GM12878 (cell line): ENCODE results near the gene PRKN. TPM values are rescaled to one million over a fixed set of nuclear protein-coding genes. Genes with fewer than 3 reads are reported as not detected.

Source experiments
- ATAC-seq: fragments of 200-7000 bp; cut with Tn5 transposase; 3 replicates; pipeline ENCODE4 v1.9.1; 2020; ENCODE audit warnings: mild to moderate bottlenecking, moderate library complexity
- BruUV-seq: library from RNA; stranded (reverse); fragments of 400-500 nt; replicated peaks from 2 replicates; lab custom pipeline; 2021; lab: Mats Ljungman, UMichigan
- CTCF ChIA-PET: fragments of 300-600 bp; sonication (Branson Sonifier 250); formaldehyde crosslinking; extraction: SDS; loops from one replicate; lab custom pipeline; 2021; ENCODE audit warnings: inconsistent platforms; lab: Yijun Ruan, JAX
- POLR2A ChIA-PET: fragments of 350-600 bp; formaldehyde crosslinking; extraction: SDS; loops from one replicate; lab custom pipeline; 2021; ENCODE audit warnings: inconsistent platforms; lab: Charles Lee
- RAD21 ChIA-PET: fragments of 300-600 bp; sonication (Branson Sonifier 250); formaldehyde crosslinking; loops from one replicate; lab custom pipeline; 2023; ENCODE audit warnings: antibody characterized with exemption; ENCODE audit not compliant: unreplicated experiment; lab: Charles Lee
- SMC1A ChIA-PET: fragments of 300-600 bp; sonication (Branson Sonifier 250); formaldehyde crosslinking; loops from one replicate; lab custom pipeline; 2023; ENCODE audit not compliant: unreplicated experiment, uncharacterized antibody; lab: Charles Lee
- DNase-seq: peaks from one replicate; pipeline ENCODE4 v3.0.0-alpha.2; 2011; ENCODE audit warnings: low read depth, low spot score
- FAIRE-seq: peaks from 3 replicates; lab custom pipeline; 2011; peaks lifted over from hg19 to GRCh38; lab: Jason Lieb, UNC
- H2AFZ ChIP-seq: 2 replicates; pipeline ENCODE4 v1.6.0; 2011; ENCODE audit warnings: low read depth, low read length, control low read depth; ENCODE audit not compliant: control insufficient read depth
- H3K27ac ChIP-seq: 2 replicates; pipeline ENCODE4 v1.5.1; 2011; ENCODE audit warnings: control low read depth; ENCODE audit not compliant: control insufficient read depth, insufficient read depth
- H3K27me3 ChIP-seq, 2 experiments: replicated peaks in 1 of 2; 2 replicates each; pipeline versions ENCODE4 v1.6.0 to v1.6.1; 2011; ENCODE audit warnings: low read length in 1 of 2; ENCODE audit not compliant: control insufficient read depth in 2 of 2, insufficient read depth in 2 of 2
- H3K36me3 ChIP-seq, 2 experiments: 2 replicates each; pipeline ENCODE4 v1.5.1; 2011; ENCODE audit warnings: low read length in 1 of 2; ENCODE audit not compliant: control insufficient read depth in 2 of 2, insufficient read depth in 2 of 2
- H3K4me1 ChIP-seq: 2 replicates; pipeline ENCODE4 v1.6.1; 2011; ENCODE audit warnings: mild to moderate bottlenecking, low read length, moderate library complexity, mixed read lengths; ENCODE audit not compliant: control insufficient read depth, insufficient read depth
- H3K4me2 ChIP-seq: 2 replicates; pipeline ENCODE4 v1.6.0; 2011; ENCODE audit warnings: control low read depth; ENCODE audit not compliant: control insufficient read depth, insufficient read depth
- H3K4me3 ChIP-seq: fragments of 200-600 bp; sonication (generic); 2 replicates; pipeline ENCODE4 v1.5.1; 2016
- H3K79me2 ChIP-seq: 2 replicates; pipeline ENCODE4 v1.6.0; 2011; ENCODE audit warnings: low read length; ENCODE audit not compliant: control insufficient read depth, insufficient read depth
- H3K9ac ChIP-seq: 2 replicates; pipeline ENCODE4 v1.8.0; 2011; ENCODE audit warnings: low read length, control low read depth, mixed read lengths; ENCODE audit not compliant: control insufficient read depth, insufficient read depth
- H3K9me3 ChIP-seq: replicated peaks from 3 replicates; pipeline ENCODE4 v1.5.1; 2011; ENCODE audit warnings: mild to moderate bottlenecking, low read length; ENCODE audit not compliant: control insufficient read depth, insufficient read depth
- H4K20me1 ChIP-seq: 2 replicates; pipeline ENCODE4 v1.6.0; 2011; ENCODE audit not compliant: control insufficient read depth, insufficient read depth
- ASH2L ChIP-seq: fragments of 300-600, 200-600 bp; sonication (generic); IDR thresholded peaks from 2 replicates; pipeline ENCODE4 v1.6.1; 2017; ENCODE audit warnings: low read depth, mild to moderate bottlenecking, borderline replicate concordance
- BCL11A ChIP-seq: IDR thresholded peaks from 2 replicates; pipeline ENCODE4 v1.6.1; 2011; ENCODE audit warnings: low read depth, low read length
- MTA2 ChIP-seq: fragments of 450-650 bp; IDR thresholded peaks from 2 replicates; pipeline ENCODE4 v1.6.1; 2016; ENCODE audit warnings: low read depth, mild to moderate bottlenecking, moderate library complexity
- SPI1 ChIP-seq: IDR thresholded peaks from 2 replicates; pipeline ENCODE4 v1.6.1; 2011; ENCODE audit warnings: low read depth, mild to moderate bottlenecking, low read length, moderate library complexity, borderline replicate concordance; ENCODE audit not compliant: insufficient read depth
- TARDBP ChIP-seq: IDR thresholded peaks from 2 replicates; pipeline ENCODE4 v1.6.1; 2016; ENCODE audit warnings: borderline replicate concordance
- TBL1XR1 ChIP-seq: IDR thresholded peaks from 2 replicates; pipeline ENCODE4 v1.6.1; 2012; ENCODE audit warnings: low read depth, low read length, improper control_type of control experiment
- WGBS: methylation state at CpG from one replicate; pipeline ENCODE4 v1.1.6; 2016; ENCODE audit warnings: low lambda C conversion rate; ENCODE audit not compliant: insufficient replicate concordance, insufficient coverage; ENCODE audit errors: missing lambda C conversion rate; 5-methylcytosine and 5-hydroxymethylcytosine counted together
- in situ Hi-C: fragments of 300-500 bp; cut with MboI; formaldehyde crosslinking; loops from 9 replicates; pipeline ENCODE4 v1.14.3; 2018; ENCODE audit warnings: mixed read lengths
- intact Hi-C: fragments of 100-400 bp; cut with micrococcal nuclease; formaldehyde crosslinking; loops from one replicate; pipeline ENCODE4 v1.14.2; 2022; ENCODE audit not compliant: unreplicated experiment
- polyA plus RNA-seq, 11 experiments: library from polyadenylated mRNA; depleted of rRNA in 4 of 11; unstranded in 6 of 11; stranded (reverse) in 5 of 11; fragments of >200 nt; fragmentation: Nextera tagmentation in 4 of 11; fragmentation: Illumina TruSeq in 1 of 11; extraction: Ambion mirVana in 4 of 11; extraction: Trizol in 1 of 11; gene quantifications; 1 replicate in 1 of 11; 2 replicates in 10 of 11; pipeline versions ENCODE4 v1.2.1 to v1.2.3, GENCODE V29; 2011 to 2016; ENCODE audit warnings: inconsistent platforms in 2 of 11, missing spikeins in 2 of 11, low read depth in 1 of 11
- total RNA-seq, 4 experiments: library from RNA; depleted of rRNA in 3 of 4; stranded (reverse); fragments of >200 nt in 3 of 4; fragmentation: Illumina TruSeq in 1 of 4; extraction: Trizol in 1 of 4; gene quantifications; 2 replicates each; pipeline versions ENCODE4 v1.2.1 to v1.2.3, GENCODE V29; 2013 to 2021
- TF ChIP-seq, protein P1 (sequence below): fragments of 450-650 bp; formaldehyde crosslinking; IDR thresholded peaks from 2 replicates; pipeline ENCODE4 v1.4.0; 2020; ENCODE audit warnings: mild to moderate bottlenecking, moderate library complexity
- TF ChIP-seq, protein P2 (sequence below): IDR thresholded peaks from 2 replicates; pipeline ENCODE4 v1.6.1; 2011; ENCODE audit warnings: low read depth, mild to moderate bottlenecking, low read length, moderate library complexity, borderline replicate concordance; ENCODE audit errors: extremely low read depth
- TF ChIP-seq, protein P3 (sequence below): IDR thresholded peaks from 2 replicates; pipeline ENCODE4 v1.6.1; 2012; ENCODE audit warnings: low read depth, low read length, improper control_type of control experiment
- TF ChIP-seq, protein P4 (sequence below): fragments of 450-650 bp; IDR thresholded peaks from 2 replicates; pipeline ENCODE4 v1.6.1; 2016; ENCODE audit warnings: mild to moderate bottlenecking, moderate library complexity, borderline replicate concordance
- TF ChIP-seq, protein P5 (sequence below): fragments of 450-650 bp; IDR thresholded peaks from 2 replicates; pipeline ENCODE4 v1.6.1; 2017; ENCODE audit warnings: mild to moderate bottlenecking, moderate library complexity

PRKN gene
- total and polyA plus RNA-seq, 10 of the 15 experiments (the other 5 are each of a cell fraction or from before 2014, with no cell fraction given) = 0.06 to 0.09 TPM; not detected in 8

DNA sequence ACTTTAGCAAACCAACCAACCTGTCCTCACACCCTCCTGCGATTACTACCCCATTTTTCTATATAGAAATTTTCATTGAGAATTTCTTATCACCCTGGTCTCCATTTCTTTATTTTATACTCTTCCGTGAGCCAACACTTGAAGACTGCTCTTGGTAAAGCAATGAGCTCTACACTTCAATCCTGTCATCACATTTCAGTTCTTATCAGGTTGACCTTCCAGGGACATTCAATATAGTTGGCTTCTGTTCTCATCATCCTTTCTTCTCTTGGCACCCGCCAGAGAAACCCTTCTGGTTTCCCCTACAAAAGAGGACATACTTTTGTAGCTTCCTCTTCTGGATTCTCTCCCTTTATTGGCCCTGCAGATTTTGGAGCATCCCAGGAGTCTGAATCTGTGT lies 279.3 kb downstream of the PRKN start:
- no peak for FAIRE-seq
- no peaks in the 10 kb centered on the region for H3K36me3 ChIP-seq
- ChIA-PET CTCF (no interaction called here), RAD21 (no interaction called here), SMC1A (no interaction called here), POLR2A (no interaction called here)
- in situ Hi-C loops (no loop called here), intact Hi-C loops (no loop called here)
- WGBS = 10% methylated on average over 3 of the region's 3 CpGs
- H2AFZ ChIP-seq = no peak overlapping the region
- BruUV-seq = no TSS peak
- no peak overlapping the region for H3K27ac ChIP-seq
- no peaks in the 10 kb centered on the region for H4K20me1 ChIP-seq
- DNase-seq = no peak
- no peak overlapping the region for H3K4me3 ChIP-seq
- H3K4me2 ChIP-seq = no peak overlapping the region
- H3K27me3 ChIP-seq = no peaks in the 10 kb centered on the region
- H3K79me2 ChIP-seq = no peaks in the 10 kb centered on the region
- H3K9ac ChIP-seq = no peak overlapping the region
- no peaks in the 10 kb centered on the region for H3K9me3 ChIP-seq
- H3K4me1 ChIP-seq = no peaks in the 10 kb centered on the region
- ATAC-seq = no peak
- TF ChIP-seq, protein P1, sequence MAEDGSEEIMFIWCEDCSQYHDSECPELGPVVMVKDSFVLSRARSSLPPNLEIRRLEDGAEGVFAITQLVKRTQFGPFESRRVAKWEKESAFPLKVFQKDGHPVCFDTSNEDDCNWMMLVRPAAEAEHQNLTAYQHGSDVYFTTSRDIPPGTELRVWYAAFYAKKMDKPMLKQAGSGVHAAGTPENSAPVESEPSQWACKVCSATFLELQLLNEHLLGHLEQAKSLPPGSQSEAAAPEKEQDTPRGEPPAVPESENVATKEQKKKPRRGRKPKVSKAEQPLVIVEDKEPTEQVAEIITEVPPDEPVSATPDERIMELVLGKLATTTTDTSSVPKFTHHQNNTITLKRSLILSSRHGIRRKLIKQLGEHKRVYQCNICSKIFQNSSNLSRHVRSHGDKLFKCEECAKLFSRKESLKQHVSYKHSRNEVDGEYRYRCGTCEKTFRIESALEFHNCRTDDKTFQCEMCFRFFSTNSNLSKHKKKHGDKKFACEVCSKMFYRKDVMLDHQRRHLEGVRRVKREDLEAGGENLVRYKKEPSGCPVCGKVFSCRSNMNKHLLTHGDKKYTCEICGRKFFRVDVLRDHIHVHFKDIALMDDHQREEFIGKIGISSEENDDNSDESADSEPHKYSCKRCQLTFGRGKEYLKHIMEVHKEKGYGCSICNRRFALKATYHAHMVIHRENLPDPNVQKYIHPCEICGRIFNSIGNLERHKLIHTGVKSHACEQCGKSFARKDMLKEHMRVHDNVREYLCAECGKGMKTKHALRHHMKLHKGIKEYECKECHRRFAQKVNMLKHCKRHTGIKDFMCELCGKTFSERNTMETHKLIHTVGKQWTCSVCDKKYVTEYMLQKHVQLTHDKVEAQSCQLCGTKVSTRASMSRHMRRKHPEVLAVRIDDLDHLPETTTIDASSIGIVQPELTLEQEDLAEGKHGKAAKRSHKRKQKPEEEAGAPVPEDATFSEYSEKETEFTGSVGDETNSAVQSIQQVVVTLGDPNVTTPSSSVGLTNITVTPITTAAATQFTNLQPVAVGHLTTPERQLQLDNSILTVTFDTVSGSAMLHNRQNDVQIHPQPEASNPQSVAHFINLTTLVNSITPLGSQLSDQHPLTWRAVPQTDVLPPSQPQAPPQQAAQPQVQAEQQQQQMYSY = no peak
- TF ChIP-seq, protein P2, sequence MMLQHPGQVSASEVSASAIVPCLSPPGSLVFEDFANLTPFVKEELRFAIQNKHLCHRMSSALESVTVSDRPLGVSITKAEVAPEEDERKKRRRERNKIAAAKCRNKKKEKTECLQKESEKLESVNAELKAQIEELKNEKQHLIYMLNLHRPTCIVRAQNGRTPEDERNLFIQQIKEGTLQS = no peak
- TF ChIP-seq MTA2 (no peak), BCL11A (no peak), TARDBP (no peak), TBL1XR1 (no peak), SPI1 (no peak), ASH2L (no peak)
- TF ChIP-seq, protein P3, sequence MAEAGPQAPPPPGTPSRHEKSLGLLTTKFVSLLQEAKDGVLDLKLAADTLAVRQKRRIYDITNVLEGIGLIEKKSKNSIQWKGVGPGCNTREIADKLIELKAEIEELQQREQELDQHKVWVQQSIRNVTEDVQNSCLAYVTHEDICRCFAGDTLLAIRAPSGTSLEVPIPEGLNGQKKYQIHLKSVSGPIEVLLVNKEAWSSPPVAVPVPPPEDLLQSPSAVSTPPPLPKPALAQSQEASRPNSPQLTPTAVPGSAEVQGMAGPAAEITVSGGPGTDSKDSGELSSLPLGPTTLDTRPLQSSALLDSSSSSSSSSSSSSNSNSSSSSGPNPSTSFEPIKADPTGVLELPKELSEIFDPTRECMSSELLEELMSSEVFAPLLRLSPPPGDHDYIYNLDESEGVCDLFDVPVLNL = no peak
- TF ChIP-seq, protein P4, sequence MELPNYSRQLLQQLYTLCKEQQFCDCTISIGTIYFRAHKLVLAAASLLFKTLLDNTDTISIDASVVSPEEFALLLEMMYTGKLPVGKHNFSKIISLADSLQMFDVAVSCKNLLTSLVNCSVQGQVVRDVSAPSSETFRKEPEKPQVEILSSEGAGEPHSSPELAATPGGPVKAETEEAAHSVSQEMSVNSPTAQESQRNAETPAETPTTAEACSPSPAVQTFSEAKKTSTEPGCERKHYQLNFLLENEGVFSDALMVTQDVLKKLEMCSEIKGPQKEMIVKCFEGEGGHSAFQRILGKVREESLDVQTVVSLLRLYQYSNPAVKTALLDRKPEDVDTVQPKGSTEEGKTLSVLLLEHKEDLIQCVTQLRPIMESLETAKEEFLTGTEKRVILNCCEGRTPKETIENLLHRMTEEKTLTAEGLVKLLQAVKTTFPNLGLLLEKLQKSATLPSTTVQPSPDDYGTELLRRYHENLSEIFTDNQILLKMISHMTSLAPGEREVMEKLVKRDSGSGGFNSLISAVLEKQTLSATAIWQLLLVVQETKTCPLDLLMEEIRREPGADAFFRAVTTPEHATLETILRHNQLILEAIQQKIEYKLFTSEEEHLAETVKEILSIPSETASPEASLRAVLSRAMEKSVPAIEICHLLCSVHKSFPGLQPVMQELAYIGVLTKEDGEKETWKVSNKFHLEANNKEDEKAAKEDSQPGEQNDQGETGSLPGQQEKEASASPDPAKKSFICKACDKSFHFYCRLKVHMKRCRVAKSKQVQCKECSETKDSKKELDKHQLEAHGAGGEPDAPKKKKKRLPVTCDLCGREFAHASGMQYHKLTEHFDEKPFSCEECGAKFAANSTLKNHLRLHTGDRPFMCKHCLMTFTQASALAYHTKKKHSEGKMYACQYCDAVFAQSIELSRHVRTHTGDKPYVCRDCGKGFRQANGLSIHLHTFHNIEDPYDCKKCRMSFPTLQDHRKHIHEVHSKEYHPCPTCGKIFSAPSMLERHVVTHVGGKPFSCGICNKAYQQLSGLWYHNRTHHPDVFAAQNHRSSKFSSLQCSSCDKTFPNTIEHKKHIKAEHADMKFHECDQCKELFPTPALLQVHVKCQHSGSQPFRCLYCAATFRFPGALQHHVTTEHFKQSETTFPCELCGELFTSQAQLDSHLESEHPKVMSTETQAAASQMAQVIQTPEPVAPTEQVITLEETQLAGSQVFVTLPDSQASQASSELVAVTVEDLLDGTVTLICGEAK = no peak
- TF ChIP-seq, protein P5, sequence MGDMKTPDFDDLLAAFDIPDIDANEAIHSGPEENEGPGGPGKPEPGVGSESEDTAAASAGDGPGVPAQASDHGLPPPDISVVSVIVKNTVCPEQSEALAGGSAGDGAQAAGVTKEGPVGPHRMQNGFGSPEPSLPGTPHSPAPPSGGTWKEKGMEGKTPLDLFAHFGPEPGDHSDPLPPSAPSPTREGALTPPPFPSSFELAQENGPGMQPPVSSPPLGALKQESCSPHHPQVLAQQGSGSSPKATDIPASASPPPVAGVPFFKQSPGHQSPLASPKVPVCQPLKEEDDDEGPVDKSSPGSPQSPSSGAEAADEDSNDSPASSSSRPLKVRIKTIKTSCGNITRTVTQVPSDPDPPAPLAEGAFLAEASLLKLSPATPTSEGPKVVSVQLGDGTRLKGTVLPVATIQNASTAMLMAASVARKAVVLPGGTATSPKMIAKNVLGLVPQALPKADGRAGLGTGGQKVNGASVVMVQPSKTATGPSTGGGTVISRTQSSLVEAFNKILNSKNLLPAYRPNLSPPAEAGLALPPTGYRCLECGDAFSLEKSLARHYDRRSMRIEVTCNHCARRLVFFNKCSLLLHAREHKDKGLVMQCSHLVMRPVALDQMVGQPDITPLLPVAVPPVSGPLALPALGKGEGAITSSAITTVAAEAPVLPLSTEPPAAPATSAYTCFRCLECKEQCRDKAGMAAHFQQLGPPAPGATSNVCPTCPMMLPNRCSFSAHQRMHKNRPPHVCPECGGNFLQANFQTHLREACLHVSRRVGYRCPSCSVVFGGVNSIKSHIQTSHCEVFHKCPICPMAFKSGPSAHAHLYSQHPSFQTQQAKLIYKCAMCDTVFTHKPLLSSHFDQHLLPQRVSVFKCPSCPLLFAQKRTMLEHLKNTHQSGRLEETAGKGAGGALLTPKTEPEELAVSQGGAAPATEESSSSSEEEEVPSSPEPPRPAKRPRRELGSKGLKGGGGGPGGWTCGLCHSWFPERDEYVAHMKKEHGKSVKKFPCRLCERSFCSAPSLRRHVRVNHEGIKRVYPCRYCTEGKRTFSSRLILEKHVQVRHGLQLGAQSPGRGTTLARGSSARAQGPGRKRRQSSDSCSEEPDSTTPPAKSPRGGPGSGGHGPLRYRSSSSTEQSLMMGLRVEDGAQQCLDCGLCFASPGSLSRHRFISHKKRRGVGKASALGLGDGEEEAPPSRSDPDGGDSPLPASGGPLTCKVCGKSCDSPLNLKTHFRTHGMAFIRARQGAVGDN = no peak
